Astrocyte of the hippocampus (primary cell): ENCODE measurements around the gene PLA2G4D.

Experiments used
- DNase-seq: peaks from one replicate; pipeline ENCODE4 v3.0.0; 2011; ENCODE audit warnings: low read depth, low spot score

The PLA2G4D gene

GRCh38 chr15:42021593-42021992 lies 72.8 kb downstream of the PLA2G4D start:
- DNase-seq, result no peak

DNA sequence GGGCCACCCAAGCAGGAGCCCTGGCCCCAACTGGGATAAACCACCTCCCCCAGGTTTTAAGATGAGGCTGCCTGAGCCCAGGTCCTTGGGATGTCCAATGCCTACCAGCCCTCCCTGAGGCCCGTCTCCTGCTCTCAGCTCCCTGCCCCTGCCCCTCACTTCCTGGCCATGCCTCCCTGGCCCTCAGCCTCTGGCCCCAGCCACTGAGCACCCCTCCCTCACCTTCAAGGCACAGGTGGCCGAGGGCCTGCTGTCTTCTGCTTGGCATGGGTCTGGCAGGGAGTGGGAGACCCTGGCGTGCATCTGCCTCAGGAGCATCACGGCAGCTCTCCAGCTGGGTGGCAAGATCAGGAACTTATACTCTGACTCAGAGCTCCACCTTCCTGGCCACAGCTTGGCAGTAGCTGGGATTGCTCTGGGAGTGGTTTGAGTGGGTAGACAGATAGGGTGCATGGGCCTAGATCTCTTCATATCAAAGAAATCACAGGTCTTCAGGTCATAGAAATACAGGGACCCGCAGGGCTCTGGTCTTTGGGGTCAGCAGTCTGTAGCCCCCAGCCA lies 73.6 kb downstream of the PLA2G4D start, which contains the start of gene PLA2G4E:
Gene PLA2G4E, minus strand, starts transcription at position 330 of the 561 bp plus-strand sequence. Its CDS starts 12 bp downstream, at position 318.
- DNase-seq, result no peak

GRCh38 chr15:42018306-42019224 lies 75.8 kb downstream of the PLA2G4D start:
- DNase-seq, result no peak
